Thyroid gland (tissue), 4 donors: ENCODE measurements around the gene B4GALT7.

Source experiments
- CTCF ChIP-seq, 6 experiments: fragments of 200-600 bp in 3 of 6; fragments of 450-650 bp in 3 of 6; sonication (generic) in 3 of 6; IDR thresholded peaks; one replicate each; pipeline ENCODE4 v1.5.1; 2016 to 2019; ENCODE audit warnings: antibody characterized with exemption in 6 of 6, mild to moderate bottlenecking in 2 of 6, inconsistent platforms in 1 of 6, moderate library complexity in 1 of 6
- POLR2A ChIP-seq, 2 donors: fragments of 450-650 bp; IDR thresholded peaks; one replicate each; pipeline ENCODE4 v1.6.1; 2017; ENCODE audit warnings: antibody characterized with exemption in 2 of 2, mild to moderate bottlenecking in 2 of 2, moderate library complexity in 1 of 2

- TF ChIP-seq POLR2A (IDR thresholded peaks at IDR 0.05) (no peak), CTCF (IDR thresholded peaks at IDR 0.05) (no peak)
These were observed 5.7 kb downstream of the B4GALT7 start for GRCh38 chr5:177605667-177606066.
